ENCODE data around the gene HNMT.
"Not testable (repeated sequence)": the region's sequence is repeated elsewhere in the genome, so short reads cannot be mapped to it uniquely, and the experiment has no call there.

The HNMT gene

DNA sequence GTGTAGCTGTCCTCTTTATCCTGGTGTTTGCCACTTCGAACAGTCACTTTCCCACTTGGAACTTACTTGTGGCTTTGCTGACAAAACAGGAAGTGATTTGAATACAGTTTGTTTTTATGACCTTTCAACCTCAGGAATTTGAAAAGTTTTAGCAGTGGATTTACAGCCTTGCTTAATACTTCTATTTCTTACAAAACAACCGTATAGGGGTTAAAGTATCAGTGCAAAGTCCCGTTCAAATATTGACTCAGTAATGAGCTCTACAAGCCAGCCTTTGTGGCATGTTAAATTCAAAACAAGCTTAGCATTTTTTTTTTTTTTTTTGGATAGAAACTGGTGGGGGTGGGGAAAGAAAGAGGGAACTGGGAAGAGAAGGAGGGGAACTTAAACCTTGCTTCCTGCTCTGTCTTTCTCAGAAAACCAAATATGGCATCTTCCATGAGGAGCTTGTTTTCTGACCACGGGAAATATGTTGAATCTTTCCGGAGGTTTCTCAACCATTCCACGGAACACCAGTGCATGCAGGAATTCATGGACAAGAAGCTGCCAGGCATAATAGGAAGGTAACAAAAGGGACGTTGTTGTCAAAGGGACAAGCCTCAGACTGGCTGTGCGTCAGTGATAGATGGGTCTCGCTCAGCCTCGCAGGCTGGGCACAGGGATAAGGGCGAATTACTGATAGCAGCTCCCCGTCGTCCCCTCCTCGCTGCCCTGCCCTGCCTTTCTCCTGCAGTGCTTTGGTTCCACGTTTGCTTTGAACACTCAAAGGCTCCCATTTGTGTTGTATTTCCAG, at the start of gene HNMT:
TSS of gene HNMT (plus strand) at position 408 of the 793 bp plus-strand sequence. CDS start at position 427, 19 bp downstream.
- no peak for DNase-seq

DNA sequence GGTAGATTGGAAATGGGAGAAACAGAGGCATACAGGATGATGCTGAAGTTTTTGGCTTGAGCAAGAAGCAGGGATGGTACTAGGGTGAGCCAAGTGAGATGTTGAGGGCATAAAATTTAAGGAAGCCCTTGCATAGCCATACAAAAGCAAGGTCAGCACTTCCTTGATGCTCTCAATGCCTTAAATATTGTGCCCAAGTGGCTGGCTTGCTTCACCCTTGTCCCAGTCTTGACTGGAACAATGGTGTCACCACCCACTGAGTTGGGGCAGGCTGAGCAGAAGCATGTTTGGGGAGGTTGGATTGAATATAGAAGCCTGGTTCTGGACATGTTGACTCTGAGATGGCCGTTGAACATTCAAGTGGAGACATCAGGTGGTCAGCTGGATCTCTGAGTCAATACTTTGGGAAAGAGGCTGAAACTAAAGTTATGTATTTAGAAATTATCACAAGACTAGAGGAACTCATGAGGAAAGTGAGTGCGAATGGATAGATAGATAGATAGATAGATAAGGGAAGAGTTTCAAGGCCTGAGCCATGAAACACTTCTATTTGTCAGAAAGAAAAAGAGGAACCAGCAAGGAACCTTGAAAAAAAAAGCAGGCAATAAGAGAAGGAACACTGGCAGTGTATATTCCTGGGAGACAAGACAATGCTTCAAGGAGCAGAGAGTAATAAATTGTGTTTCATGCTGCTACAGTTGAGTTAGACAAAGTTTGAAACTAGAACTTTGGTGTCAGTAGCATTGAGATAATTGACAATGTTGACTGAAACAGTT, 43.0 kb upstream of the HNMT start:
- DNase-seq = no peak

DNA sequence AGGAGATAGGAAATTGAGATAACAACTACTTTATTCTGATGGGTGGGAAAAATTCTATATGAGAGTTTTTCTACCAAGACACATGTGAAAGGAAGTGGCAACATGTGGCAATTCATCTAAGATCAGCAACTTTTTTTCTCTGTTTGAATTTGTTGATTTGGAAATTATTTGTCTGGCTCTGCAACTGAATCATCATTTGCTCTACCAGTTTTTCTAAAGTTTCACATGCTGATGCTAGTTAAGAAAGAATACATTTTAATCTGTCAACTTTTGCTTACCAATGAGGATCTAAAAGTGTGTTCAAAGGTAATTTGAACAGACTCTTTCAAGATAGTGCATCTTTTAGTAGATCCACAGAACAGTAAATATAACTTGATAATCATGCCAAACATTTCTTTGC, 42.1 kb upstream of the HNMT start:
- not testable (repeated sequence) for DNase-seq

DNA sequence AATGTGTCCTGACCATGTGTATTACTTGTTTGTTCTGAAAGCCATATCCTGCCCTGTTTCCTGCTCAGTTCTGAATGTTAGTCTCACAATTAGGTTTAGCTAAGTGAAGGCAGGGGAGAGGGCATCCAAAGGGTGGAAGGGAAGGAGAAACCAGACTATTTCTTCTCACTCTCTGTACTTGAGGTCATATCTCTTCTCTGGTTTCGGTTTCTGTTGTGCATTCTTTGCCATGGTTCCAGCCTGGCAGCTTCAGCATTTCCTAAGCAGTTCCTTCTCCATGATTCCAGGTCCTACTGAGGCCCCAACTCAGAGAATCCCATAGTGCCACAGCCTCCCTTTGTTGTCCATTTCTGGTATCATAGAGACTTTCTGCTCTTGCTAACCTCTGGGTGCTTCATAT, 40.3 kb upstream of the HNMT start:
- DNase-seq = no peak

DNA sequence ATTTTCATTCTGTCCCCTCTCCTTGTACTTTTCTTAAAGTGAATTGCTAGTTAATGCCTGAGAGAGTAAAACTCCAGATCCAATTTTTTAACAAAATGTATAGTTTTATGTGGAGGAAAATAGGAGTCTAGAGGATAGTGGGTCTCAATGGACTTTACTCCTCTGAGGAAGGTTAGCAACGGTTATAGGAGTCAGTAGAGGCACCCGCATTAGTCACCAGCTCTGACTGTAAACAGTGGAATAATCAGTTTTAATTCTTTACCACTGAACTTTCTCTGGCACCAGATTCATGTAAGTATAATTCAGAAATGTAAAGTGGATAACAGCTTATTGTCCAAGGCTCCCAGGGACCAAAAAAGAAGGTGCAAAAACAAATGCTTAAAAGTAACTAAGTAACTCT, 38.7 kb upstream of the HNMT start:
- DNase-seq = no peak

DNA sequence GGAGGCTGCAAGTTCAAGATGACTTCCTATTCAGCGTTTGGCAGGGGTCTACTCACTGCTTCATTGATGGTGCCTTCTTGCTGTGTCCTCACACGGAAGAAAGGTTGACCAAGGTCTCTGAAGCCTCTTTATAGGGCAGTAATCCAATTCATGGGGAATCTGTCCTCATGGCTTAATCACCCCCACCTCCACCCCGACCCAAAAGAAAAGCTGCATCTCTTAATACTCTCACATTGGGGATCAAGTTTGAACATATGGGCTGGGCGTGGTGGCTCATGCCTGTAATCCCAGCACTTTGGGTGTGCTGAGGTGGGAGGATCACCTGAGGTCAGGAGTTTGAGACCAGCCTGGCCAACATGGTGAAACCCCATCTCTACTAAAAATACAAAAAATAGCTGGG, 36.4 kb upstream of the HNMT start:
- DNase-seq = no peak

DNA sequence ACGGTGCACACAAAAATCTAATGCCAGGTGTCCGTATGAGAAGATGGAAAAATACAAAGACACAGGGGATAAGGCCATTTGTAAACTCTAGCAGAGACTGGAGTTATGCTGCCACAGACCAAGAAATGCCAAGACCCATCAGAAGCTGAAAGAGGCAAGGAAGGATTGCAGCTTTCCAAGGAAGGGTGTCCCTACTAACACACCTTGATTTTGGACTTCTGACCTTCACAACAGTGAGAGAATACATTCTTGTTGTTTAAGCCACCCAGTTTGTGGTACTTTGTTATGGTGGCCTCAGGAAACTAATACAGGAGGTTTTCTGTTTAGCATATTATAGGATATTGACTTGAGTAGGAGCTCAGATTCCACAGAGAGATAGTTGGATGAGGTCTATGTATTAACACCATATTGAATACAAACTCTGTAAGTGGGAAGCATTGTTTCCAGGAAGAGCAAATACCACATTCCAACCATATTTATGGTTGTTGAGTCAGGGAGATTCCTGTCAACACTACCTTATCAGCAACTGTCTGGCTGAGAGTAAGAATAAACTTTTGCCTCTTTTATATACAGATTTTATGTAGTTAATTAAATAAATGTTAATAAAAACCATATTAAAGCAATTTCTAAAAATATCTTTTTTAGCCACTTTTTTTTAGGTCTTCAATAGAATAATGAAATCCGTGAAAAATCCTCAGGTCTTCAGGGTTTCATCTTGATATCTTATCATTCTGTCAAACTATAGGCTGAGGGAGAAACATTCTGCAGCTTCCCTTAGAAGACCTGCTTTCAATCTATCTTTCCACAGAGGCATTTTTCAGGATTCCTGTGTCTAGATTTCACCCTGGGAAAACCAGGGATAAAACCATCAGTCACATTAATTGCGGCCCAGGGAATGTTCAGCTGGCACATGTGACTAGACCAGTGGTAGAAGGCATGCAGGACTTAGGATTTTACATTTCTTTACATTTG, 35.4 kb upstream of the HNMT start:
- no peak for DNase-seq

DNA sequence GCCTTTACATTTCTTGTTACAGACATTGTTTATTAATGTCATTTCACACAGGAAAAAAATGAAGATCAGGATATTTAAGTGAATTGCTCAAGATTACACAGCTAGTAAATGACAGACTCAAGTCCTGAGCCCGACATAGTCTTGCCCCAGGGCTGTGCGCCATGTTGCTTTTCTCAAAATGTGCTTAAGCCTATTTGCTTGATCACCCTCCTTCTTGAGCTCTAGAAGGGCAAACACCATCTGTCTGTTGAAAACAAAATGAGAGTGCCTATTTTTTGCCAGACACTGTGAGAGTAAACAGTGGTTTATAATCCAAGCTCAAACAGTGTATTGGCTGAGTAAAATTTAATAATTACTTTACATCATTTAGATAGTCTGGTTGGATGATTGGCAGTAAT, 34.8 kb upstream of the HNMT start:
- no peak for DNase-seq

DNA sequence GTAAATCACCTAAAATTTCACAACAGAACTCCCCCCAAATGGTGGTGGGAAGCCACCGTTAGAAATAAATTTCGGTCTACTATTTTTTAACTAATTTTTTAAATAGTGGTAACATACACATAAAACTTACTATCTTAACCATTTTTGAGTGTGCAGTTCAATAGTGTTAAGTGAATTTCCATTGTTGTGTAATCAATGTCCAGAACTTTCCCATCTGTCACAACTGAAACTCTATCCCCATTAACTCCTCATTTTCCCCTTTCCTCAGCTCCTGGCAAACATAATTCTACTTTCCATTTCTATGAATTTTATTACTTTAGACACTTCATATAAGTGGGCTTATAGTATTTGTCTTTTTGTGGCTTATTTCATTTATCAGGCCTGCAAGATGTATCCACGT, 34.1 kb upstream of the HNMT start:
- DNase-seq = no peak

DNA sequence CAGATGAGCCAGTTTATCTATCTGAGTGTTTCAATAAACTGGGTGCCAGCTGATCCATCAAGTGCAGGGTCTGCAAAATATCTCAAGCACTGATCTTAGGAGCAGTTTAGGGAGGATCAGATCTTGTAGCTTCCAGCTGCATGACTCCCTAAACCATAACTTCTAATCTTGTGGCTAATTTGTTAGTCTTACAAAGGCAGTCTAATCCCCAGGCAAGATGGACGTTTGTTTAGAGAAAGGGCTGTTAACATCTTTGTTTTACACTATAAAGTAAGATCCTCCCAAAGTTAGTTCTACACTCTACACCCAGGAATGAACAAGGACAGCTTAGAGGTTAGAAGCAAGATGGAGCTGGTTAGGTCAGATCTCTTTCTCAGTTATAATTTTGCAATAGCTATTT, 28.7 kb upstream of the HNMT start:
- no peak for DNase-seq

DNA sequence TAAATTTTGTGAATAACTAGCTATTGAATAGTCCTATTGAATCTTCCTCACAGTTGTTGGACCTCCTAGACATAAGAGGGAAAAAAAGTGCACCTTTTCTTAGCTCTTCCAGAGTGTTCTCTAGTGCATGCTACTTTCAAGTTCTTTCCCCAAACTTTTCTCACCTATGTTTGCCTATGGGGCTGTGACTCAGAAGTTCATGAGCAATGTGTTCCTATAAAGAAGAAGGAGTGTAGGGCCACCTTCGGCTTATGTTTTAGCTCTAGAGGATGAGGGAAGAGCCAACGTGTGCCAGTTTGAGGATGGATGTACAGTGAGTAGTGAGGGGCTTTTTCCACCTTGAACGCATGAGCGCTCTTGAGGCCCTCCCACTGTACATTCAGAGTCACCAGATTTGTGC, 27.0 kb upstream of the HNMT start:
- DNase-seq = no peak

DNA sequence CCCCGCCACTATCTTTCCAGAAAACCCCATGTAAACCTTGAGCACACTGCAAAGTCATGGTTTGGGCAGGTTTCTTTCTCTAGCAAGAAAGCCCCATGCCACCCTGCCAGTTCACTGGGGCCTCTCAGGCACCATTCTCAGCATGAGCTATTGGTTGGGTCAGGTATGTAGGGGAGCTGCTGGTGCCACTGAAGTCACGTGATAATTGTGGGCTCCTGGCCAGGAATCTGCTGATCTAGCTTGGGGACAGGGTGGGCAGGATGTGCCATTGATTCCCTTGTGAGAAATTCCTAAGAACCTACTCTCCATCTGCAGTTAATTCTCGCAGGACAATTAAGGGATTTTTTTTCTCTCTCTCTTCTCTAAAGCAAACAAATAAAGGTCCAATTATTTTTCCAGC, 26.5 kb upstream of the HNMT start:
- no peak for DNase-seq

DNA sequence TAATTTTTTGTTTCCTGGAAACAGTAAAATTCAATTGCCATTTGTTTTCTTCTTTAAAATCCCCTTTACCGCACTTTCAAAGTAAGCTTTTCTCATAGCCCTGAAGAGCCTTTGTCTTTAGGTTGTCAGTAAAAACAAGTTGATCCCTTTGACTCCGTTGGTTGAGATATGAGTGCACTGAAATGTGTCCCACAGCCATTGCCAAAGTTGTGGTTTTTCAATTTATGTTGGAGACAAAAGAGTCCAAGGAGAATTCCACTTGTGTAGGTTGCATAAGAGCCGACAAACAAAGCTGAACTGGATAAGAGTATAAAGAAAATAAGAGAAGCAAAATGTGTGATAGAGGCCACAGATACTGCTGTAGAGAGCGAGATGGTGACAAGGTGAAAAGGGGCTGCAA, 26.1 kb upstream of the HNMT start:
- DNase-seq = no peak

DNA sequence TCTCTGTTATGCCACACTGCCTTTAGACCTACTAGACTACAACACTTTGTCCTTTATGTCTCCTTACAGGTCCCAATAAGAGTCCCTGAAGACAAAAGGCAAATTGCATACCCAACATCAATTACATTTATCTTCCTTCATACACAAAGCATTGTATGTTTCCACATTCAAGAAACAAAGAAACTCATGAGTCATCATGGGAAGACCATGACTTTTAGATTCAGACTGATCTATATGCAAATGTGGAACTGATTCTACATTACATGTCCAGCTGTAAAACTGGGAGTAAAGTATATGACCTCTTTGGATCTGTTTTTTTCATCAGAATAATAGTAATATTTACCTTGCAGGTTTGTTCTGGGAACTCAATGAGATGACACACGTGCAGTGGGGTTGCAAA, 25.2 kb upstream of the HNMT start:
- DNase-seq = no peak

DNA sequence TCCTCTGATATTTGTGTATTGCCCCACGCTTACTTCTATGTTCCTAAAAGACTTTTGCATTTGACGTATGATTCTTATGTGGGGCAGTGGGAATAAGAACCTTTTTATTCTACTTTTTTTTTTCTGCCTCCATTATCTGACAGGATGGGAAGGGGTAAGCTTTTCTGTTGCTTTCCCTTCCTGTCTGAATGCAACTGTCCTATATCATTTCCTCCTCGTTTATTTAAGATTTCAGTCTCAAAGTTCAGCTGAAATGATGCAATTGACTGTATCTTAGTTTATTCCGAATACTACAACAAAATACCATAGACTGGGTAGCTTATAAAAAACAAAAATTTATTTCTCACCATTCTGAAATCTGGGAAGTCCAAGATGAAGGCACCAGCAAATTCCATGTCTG, 24.1 kb upstream of the HNMT start:
- no peak for DNase-seq

DNA sequence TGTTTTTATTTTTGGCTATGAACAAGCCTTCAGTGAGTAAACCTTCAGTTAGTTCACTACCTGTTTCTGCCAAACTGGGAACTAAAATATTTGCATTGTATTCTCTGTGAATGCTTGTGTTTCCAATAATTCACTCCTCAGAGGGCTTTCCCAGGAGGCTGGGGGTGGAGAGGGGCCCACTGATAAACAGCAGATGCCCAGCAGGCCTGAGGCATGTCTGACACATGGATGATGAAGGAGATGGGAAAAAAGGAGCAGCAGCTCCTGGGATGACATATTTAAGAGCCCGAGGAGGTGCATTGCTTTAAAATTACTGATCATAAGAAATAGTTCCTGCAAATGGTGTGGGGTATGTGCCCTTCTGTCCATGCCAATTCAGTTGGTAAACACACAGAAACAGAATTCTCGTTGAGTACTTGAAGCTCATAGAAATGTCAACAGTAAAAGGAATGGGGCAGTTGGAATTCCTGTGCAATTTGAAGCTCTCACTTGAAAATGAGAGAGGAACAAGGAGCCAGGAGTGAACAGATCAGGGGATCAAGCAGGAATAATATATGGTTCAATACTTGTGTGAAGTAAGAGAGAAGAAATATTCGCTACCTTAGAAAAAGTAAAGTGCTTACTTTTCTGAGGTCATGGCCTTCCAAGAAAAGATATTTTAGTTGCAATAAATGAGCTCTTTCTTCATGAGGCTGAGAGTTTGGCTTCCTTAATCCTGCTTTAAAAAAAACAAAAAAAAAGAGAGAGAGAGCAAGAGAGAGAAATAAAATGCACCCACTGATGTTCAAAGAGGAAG, 22.0 kb upstream of the HNMT start:
- DNase-seq = no peak

DNA sequence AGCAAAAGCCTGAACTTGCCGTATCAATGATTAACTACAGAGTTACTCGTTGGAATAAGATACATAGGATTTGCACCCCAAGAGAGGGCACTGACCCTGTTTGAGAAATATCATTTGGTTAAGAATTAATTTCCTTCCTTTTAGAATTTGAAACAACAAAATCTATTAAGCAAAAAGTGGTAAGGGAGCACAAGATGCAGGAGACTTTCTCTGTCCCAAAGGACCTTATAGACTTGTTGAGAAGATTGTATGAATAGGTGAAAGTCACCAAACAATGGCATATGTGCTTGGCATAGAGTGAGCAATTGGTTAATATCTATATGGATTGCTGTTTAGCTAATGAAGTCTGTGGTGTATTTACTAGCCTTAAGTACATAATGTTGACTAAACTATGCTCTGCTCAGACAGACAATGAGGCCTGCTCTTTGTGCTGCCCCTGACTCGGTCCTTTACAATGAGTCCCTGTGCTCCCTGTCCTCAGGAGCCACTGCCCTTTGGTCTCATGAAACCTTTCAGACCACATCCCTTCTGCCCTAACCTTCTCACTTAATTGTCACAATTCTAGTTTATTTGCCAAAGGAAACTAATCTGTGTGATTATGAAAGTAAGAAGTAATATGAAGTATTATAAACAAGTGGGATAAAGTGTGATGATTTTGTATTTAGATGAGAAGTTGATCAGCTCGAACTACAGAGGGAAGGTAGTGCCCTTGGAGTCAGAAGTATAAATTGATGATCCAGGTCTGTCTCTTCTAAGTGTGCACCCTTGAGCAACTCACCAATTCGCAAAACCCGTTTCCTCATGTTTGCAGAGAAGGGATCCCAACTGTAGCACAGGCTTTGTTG, 21.2 kb upstream of the HNMT start:
- no peak for DNase-seq

DNA sequence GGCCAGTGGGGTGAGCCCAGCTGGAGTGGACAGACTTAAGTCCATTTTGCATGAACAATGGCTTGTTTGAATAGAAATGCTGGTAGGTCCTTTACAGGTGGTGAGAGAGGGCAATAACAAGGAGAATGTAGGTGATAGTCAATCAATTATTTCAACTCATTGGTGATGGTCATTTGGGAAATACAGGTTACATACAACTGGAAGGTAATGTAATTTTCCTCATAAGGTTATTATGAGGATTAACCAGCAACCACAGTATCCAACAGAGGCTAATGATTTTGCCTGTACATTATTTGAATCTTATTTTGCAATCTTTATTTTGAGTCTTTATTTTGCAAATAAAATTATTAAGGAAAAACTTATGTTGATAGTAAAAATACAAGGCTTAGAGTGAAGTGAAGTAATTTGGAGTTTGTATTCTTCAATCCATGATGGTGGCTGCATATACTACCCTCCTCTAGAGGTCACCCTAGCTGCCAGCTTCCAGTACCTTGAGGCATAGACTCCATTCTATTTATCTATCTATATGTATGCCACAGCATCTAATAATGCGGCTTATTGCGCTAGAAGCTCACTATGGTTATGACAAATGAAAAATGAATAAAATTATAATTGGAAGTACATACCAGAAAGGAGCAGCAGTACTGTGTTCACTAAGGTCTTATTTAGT, 20.5 kb upstream of the HNMT start:
- no peak for DNase-seq

DNA sequence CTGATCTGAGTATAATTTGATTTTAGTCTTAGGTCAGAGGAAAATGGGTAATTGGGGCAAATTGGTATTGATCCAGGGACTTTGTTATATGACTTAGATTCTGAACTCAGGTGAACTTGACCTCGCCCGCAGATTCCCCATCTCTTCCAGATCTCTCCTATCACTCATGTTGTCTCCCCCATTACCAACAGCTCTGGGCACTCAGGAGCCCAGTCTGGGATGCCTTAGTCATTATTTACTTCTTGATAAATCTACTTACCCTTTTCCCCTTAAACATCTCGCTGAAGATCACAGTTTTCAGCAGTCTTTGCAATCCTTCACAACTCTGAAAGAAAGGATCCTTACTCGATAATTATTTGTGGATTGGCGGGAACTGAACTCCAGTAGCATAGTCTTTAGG, 19.6 kb upstream of the HNMT start:
- no peak for DNase-seq

DNA sequence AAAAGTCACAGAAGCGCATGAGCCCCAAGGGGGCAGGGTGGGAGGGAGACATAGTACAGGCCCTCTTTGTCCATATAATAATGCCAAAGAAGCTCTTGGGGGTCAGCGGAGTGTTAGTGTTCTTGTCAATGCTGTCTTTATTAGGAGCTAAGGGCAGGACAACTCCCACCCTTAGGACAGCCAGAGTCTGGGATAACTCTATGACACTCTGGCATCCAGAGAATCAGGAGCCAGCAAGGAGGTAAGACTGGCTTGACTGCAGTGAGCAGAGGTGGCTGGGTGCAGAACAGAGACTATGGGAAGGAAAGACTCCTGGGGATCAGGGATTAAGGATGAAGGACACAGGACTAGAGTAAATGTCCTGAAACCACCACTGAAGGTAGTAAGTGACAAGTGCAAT, 19.0 kb upstream of the HNMT start:
- DNase-seq = no peak

DNA sequence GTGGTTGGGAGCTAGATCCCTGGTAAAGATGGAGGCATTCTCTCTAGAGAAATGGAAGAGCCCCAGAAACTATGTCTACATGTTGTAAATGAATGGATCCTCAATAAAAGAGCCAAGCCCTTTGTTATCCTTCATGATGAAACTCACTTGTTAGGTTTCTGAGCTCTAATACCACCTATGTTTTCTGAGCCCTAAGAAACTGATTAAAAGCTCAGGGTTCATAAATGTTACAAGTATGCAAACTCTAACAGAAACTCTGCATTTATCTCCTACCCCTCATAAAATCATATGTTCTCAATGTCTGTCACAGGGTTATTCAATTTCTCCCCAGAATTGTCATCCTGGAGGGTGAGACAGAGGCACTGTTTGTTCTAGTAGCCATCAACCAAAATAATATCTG, 18.0 kb upstream of the HNMT start:
- no peak for DNase-seq

Data from NCI-H345 (cell line).